IMR-90 (cell line): Measurements from ENCODE around the gene SLC27A4. TPM values are rescaled to one million over a fixed set of nuclear protein-coding genes. Genes with fewer than 3 reads are reported as not detected.
A peak's percentile ranks its signal among the peaks of the same experiment; 100 is the strongest.

ENCODE experiments used
- ATAC-seq: fragments of 200-7000 bp; cut with Tn5 transposase; 2 replicates; pipeline ENCODE4 v1.9.1; 2020; ENCODE audit warnings: low read depth, mild to moderate bottlenecking, moderate library complexity
- BruUV-seq: library from RNA; stranded (reverse); fragments of 400-500 nt; replicated peaks from 2 replicates; lab custom pipeline; 2021; lab: Mats Ljungman, UMichigan
- CTCF ChIA-PET: fragments of 300-600 bp; formaldehyde crosslinking; extraction: SDS; loops from one replicate; lab custom pipeline; 2021; ENCODE audit warnings: antibody characterized with exemption; lab: Yijun Ruan, JAX
- POLR2A ChIA-PET: fragments of 300-600 bp; sonication (Branson Sonifier 250); formaldehyde crosslinking; loops from one replicate; lab custom pipeline; 2022; ENCODE audit warnings: antibody characterized with exemption; ENCODE audit not compliant: unreplicated experiment; lab: Charles Lee
- DNase-seq: peaks from one replicate; pipeline ENCODE4 v3.0.0; 2013
- H2AFZ ChIP-seq: replicated peaks from 2 replicates; pipeline ENCODE3; 2013; ENCODE audit warnings: low read length, mild to moderate bottlenecking; ENCODE audit not compliant: poor library complexity
- H2AK5ac ChIP-seq: 2 replicates; pipeline ENCODE4 v1.6.1; 2013; ENCODE audit warnings: low read depth, low read length, inconsistent platforms
- H2AK9ac ChIP-seq: replicated peaks from 2 replicates; pipeline ENCODE3; 2013; ENCODE audit warnings: mild to moderate bottlenecking, low read depth, low read length, moderate library complexity; ENCODE audit not compliant: poor library complexity
- H2BK120ac ChIP-seq: 2 replicates; pipeline ENCODE4 v1.6.1; 2013; ENCODE audit warnings: low read depth, low read length, inconsistent platforms
- H2BK15ac ChIP-seq: 3 replicates; pipeline ENCODE4 v1.6.1; 2013; ENCODE audit warnings: low read depth, low read length, inconsistent platforms
- H2BK20ac ChIP-seq: 2 replicates; pipeline ENCODE4 v1.6.1; 2013; ENCODE audit warnings: low read depth, mild to moderate bottlenecking, inconsistent platforms, low read length, moderate library complexity
- H2BK5ac ChIP-seq: 2 replicates; pipeline ENCODE4 v1.6.1; 2013; ENCODE audit warnings: mild to moderate bottlenecking, low read depth, low read length, inconsistent platforms; ENCODE audit not compliant: poor library complexity, severe bottlenecking
- H3K14ac ChIP-seq: replicated peaks from 2 replicates; pipeline ENCODE4 v1.6.1; 2013; ENCODE audit warnings: low read depth, low read length, inconsistent platforms
- H3K18ac ChIP-seq: 2 replicates; pipeline ENCODE4 v1.6.1; 2013; ENCODE audit warnings: low read depth, low read length, control low read depth
- H3K23ac ChIP-seq: 2 replicates; pipeline ENCODE4 v1.6.1; 2013; ENCODE audit warnings: low read depth, low read length, inconsistent platforms
- H3K27ac ChIP-seq: 2 replicates; pipeline ENCODE4 v1.5.1; 2013; ENCODE audit warnings: mild to moderate bottlenecking, control low read depth, low read length; ENCODE audit not compliant: insufficient read depth
- H3K27me3 ChIP-seq: 2 replicates; pipeline ENCODE4 v1.6.1; 2013; ENCODE audit warnings: low read length; ENCODE audit not compliant: control insufficient read depth, insufficient read depth
- H3K36me3 ChIP-seq: 2 replicates; pipeline ENCODE4 v1.6.1; 2013; ENCODE audit warnings: low read length, mixed read lengths; ENCODE audit not compliant: control insufficient read depth, insufficient read depth
- H3K4ac ChIP-seq: 2 replicates; pipeline ENCODE4 v1.6.1; 2013; ENCODE audit warnings: low read depth, low read length, inconsistent platforms
- H3K4me1 ChIP-seq: 2 replicates; pipeline ENCODE4 v1.6.1; 2013; ENCODE audit warnings: low read length, mixed read lengths; ENCODE audit not compliant: control insufficient read depth, insufficient read depth
- H3K4me2 ChIP-seq: 2 replicates; pipeline ENCODE4 v1.6.1; 2013; ENCODE audit warnings: low read depth, mild to moderate bottlenecking, control low read depth, low read length, moderate library complexity
- H3K4me3 ChIP-seq: 2 replicates; pipeline ENCODE4 v1.5.1; 2013; ENCODE audit warnings: low read depth, mild to moderate bottlenecking, control low read depth, low read length, moderate library complexity; ENCODE audit not compliant: insufficient read depth
- H3K56ac ChIP-seq: 2 replicates; pipeline ENCODE4 v1.6.1; 2013; ENCODE audit warnings: low read length, inconsistent platforms; ENCODE audit not compliant: insufficient read depth; ENCODE audit errors: extremely low read depth
- H3K79me1 ChIP-seq, 2 experiments: 2 replicates each; pipeline ENCODE4 v1.6.1; 2013; ENCODE audit warnings: low read length in 2 of 2, inconsistent platforms in 1 of 2, low read depth in 1 of 2
- H3K9ac ChIP-seq: 2 replicates; pipeline ENCODE4 v1.6.1; 2013; ENCODE audit warnings: low read depth, low read length, control low read depth
- H3K9me1 ChIP-seq: 2 replicates; pipeline ENCODE4 v1.6.1; 2013; ENCODE audit warnings: low read length, inconsistent platforms; ENCODE audit not compliant: insufficient read depth
- H3K9me3 ChIP-seq: 2 replicates; pipeline ENCODE4 v1.6.1; 2013; ENCODE audit warnings: low read length; ENCODE audit not compliant: control insufficient read depth, insufficient read depth
- H4K20me1 ChIP-seq: 2 replicates; pipeline ENCODE4 v1.6.1; 2013; ENCODE audit warnings: low read length, inconsistent platforms; ENCODE audit not compliant: insufficient read depth
- H4K5ac ChIP-seq: 2 replicates; pipeline ENCODE4 v1.6.1; 2013; ENCODE audit warnings: mild to moderate bottlenecking, low read depth, low read length, control low read depth
- H4K8ac ChIP-seq, 2 experiments: 2 replicates each; pipeline ENCODE4 v1.6.1; 2013; ENCODE audit warnings: low read depth in 2 of 2, low read length in 2 of 2, control low read depth in 1 of 2, inconsistent platforms in 1 of 2
- H4K91ac ChIP-seq: 2 replicates; pipeline ENCODE4 v1.6.1; 2013; ENCODE audit warnings: low read depth, low read length, inconsistent platforms; ENCODE audit not compliant: insufficient read depth
- CEBPB ChIP-seq: IDR thresholded peaks from 2 replicates; pipeline ENCODE4 v1.6.1; 2012; ENCODE audit warnings: low read depth, low read length, improper control_type of control experiment
- CHD1 ChIP-seq: IDR thresholded peaks from 2 replicates; pipeline ENCODE4 v1.6.1; 2012; ENCODE audit warnings: low read depth, low read length, improper control_type of control experiment
- CTCF ChIP-seq: conservative IDR thresholded peaks from 2 replicates; pipeline ENCODE4 v1.5.1; 2012; ENCODE audit warnings: mild to moderate bottlenecking, low read depth, low read length, improper control_type of control experiment
- FOS ChIP-seq: fragments of 150-350 bp; IDR thresholded peaks from 2 replicates; pipeline ENCODE4 v1.6.1; 2016; ENCODE audit warnings: low read depth, low read length
- MAFK ChIP-seq: IDR thresholded peaks from 2 replicates; pipeline ENCODE4 v1.6.1; 2012; ENCODE audit warnings: low read depth, low read length, improper control_type of control experiment
- MXI1 ChIP-seq: IDR thresholded peaks from 2 replicates; pipeline ENCODE4 v1.6.1; 2012; ENCODE audit warnings: low read depth, mild to moderate bottlenecking, low read length, moderate library complexity, borderline replicate concordance
- NFE2L2 ChIP-seq: fragments of 150-350 bp; IDR thresholded peaks from 2 replicates; pipeline ENCODE4 v1.6.1; 2016; ENCODE audit warnings: low read depth, mild to moderate bottlenecking, low read length
- RAD21 ChIP-seq: IDR thresholded peaks from 2 replicates; pipeline ENCODE4 v1.6.1; 2012; ENCODE audit warnings: low read length, improper control_type of control experiment
- RFX5 ChIP-seq: IDR thresholded peaks from 2 replicates; pipeline ENCODE4 v1.8.0; 2012; ENCODE audit warnings: low read depth, mild to moderate bottlenecking, low read length, moderate library complexity
- USF2 ChIP-seq: fragments of 150-350 bp; IDR thresholded peaks from 2 replicates; pipeline ENCODE4 v1.6.1; 2017; ENCODE audit warnings: mild to moderate bottlenecking, antibody characterized with exemption, low read length, low read depth
- WGBS, 2 experiments: methylation state at CpG; one replicate each; pipeline versions ENCODE4 v1.1.5 to v1.1.7; 2013; ENCODE audit warnings: missing lambda C conversion rate in 2 of 2; ENCODE audit not compliant: insufficient read length in 1 of 2; ENCODE audit errors: extremely low coverage in 2 of 2; 5-methylcytosine and 5-hydroxymethylcytosine counted together
- dilution Hi-C: fragments of 300-500 bp; cut with HindIII; formaldehyde crosslinking; loops from one replicate; pipeline ENCODE4 v1.14.3; 2018; ENCODE audit warnings: low sequenced_read_pairs; ENCODE audit not compliant: unreplicated experiment
- in situ Hi-C: fragments of 300-500 bp; cut with MboI; formaldehyde crosslinking; loops from 3 replicates; pipeline ENCODE4 v1.14.3; 2019; ENCODE audit warnings: low sequenced_read_pairs, inconsistent platforms, mixed read lengths
- intact Hi-C: fragments of 100-400 bp; cut with micrococcal nuclease; formaldehyde crosslinking; loops from 2 replicates; pipeline ENCODE4 v1.10.0; 2022
- polyA plus RNA-seq, 3 experiments: library from polyadenylated mRNA; depleted of rRNA; stranded (reverse); fragments of >200 nt; gene quantifications; 2 replicates each; pipeline ENCODE4 v1.2.3, GENCODE V29; 2012; ENCODE audit warnings: low replicate concordance in 1 of 3
- total RNA-seq: library from RNA; depleted of rRNA; stranded (reverse); fragments of >200 nt; gene quantifications from 2 replicates; pipeline ENCODE4 v1.2.3, GENCODE V29; 2012
- TF ChIP-seq, protein P1 (sequence below): fragments of 150-350 bp; IDR thresholded peaks from 2 replicates; pipeline ENCODE4 v1.6.1; 2016; ENCODE audit warnings: low read depth, mild to moderate bottlenecking, low read length, moderate library complexity, borderline replicate concordance

Gene SLC27A4
- total and polyA plus RNA-seq, 2 of the 4 experiments (the other 2 are of a cell fraction), result 9.7 to 13.7 TPM

DNA sequence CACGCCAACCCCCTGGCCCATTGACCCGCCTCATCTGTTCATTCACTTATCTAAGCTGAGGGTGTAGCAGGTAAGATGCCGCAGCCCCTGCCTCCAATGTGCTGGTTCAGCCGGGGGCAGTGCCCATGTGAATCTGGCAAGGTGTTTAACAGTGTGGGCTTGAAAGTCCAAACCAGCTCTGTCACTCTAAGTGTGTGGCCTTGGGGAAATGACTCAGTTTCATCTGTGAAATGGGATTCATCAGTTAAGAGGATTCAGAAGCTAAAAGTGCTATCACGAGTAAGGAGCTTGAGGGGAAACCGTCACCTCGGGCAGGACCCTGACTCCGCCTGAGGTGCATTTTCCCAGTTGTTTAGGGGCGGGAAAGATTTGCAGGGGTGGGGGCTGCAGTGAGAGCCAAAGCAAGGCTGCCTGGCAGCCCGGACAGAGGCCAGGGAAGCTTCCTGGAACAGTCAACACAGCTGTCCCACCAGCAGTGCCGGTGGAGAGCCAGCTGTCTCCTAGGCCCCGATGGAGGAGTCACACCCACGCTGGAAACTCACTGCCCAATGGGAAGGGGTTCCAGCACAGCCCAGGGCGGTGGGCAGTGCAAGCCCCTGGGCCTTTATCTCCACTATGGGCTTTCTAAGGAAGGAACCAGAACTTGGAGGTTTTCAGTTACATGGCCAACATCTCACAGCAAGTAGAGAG lies 21.1 kb downstream of the SLC27A4 start:
- Histone ChIP-seq H3K9me3 (no peaks in the 10 kb centered on the region), H2BK15ac (no peak overlapping the region), H3K27me3 (no peaks in the 10 kb centered on the region), H3K4me1 (peaks cover 10% of the 10 kb centered on the region; the same call in 1 of the 2 replicates), H3K14ac (peak overlapping the region; percentile 32), H2AFZ (peak overlapping the region; percentile 96), H4K91ac (peak overlapping the region; percentile 36; the same call in 1 of the 2 replicates), H2AK5ac (peak overlapping the region; percentile 84; the same call in 1 of the 2 replicates), H2BK5ac (no peak overlapping the region), H3K79me1 (no peaks in the 10 kb centered on the region; a peak in 1 of 4 replicates), H3K23ac (peak overlapping the region; percentile 25; the same call in 1 of the 2 replicates), H2AK9ac (peak overlapping the region; percentile 81), H3K9me1 (peaks cover 8% of the 10 kb centered on the region), H3K4ac (peak overlapping the region; percentile 82), H4K5ac (peak overlapping the region; percentile 34), H4K20me1 (no peaks in the 10 kb centered on the region), H3K4me2 (peak overlapping the region; percentile 71; the same call in 1 of the 2 replicates), H3K4me3 (no peak overlapping the region), H2BK120ac (peak overlapping the region; percentile 53), H3K36me3 (0 out of 2 replicates have a peak, but pooled peaks cover 4% of the 10 kb centered on the region), H3K9ac (no peak overlapping the region), H2BK20ac (no peak overlapping the region), H3K27ac (peak overlapping the region; percentile 31), H3K56ac (no peak overlapping the region), H4K8ac (peak overlapping the region; percentile 24 to 75; a peak in 3 of 4 replicates), H3K18ac (no peak overlapping the region)
- ChIA-PET POLR2A (interaction anchor here (1.4 kb wide), 1 partner anchor 10 kb away, joined by 5 read pairs; the partner anchor contains the start of gene URM1), CTCF (interaction anchor here (0.5 to 1.7 kb wide), 6 partner anchors 20 to 77 kb away, joined by 3 to 8 read pairs (median 4); no protein-coding TSS in a partner anchor)
- in situ Hi-C loops, result no loop called here
- intact Hi-C loops, result no loop called here
- TF ChIP-seq RAD21, result no peak
- no peak for TF ChIP-seq CHD1
- TF ChIP-seq, protein P1, sequence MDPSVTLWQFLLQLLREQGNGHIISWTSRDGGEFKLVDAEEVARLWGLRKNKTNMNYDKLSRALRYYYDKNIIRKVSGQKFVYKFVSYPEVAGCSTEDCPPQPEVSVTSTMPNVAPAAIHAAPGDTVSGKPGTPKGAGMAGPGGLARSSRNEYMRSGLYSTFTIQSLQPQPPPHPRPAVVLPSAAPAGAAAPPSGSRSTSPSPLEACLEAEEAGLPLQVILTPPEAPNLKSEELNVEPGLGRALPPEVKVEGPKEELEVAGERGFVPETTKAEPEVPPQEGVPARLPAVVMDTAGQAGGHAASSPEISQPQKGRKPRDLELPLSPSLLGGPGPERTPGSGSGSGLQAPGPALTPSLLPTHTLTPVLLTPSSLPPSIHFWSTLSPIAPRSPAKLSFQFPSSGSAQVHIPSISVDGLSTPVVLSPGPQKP, result no peak
- TF ChIP-seq USF2, result no peak
- no peak for TF ChIP-seq FOS
- TF ChIP-seq MAFK, result no peak
- TF ChIP-seq NFE2L2, result no peak
- no peak for TF ChIP-seq MXI1
- no peak for TF ChIP-seq CEBPB
- no peak for TF ChIP-seq RFX5
- no peak for TF ChIP-seq CTCF
- BruUV-seq, result no TSS peak
- no peak for DNase-seq
- ATAC-seq, result peak; percentile 35
- WGBS, 2 experiments, result 89% methylated on average over 3 of the region's 14 CpGs; no CpG with 5 or more reads in 1 of the 2 experiments
- dilution Hi-C loops, result no loop called here
